Activated T-helper 17 cell treated with anti-CD3 and anti-CD28 coated beads, Interleukin-2, amount 50 U/mL, for 72 hours (primary cell): Measurements from ENCODE around the gene AJAP1. TPM values are rescaled to one million over a fixed set of nuclear protein-coding genes. Genes with fewer than 3 reads are reported as not detected.

Experiments used
- ATAC-seq: fragments of 150-1000 bp; cut with Tn5 transposase; replicated peaks from 2 replicates; pipeline ENCODE4 v1.10.0; 2021; ENCODE audit warnings: mild to moderate bottlenecking, moderate library complexity
- H3K27ac Mint-ChIP-seq: one replicate; pipeline ENCODE4 v1.8.0; 2022; ENCODE audit warnings: mixed read lengths
- H3K27me3 Mint-ChIP-seq: one replicate; pipeline ENCODE4 v1.8.0; 2022; ENCODE audit warnings: mixed read lengths
- H3K36me3 Mint-ChIP-seq: one replicate; pipeline ENCODE4 v1.8.0; 2022; ENCODE audit warnings: low read depth, mild to moderate bottlenecking, mixed read lengths
- H3K4me1 Mint-ChIP-seq: one replicate; pipeline ENCODE4 v1.8.0; 2022; ENCODE audit warnings: mixed read lengths
- H3K4me3 Mint-ChIP-seq: one replicate; pipeline ENCODE4 v1.8.0; 2022; ENCODE audit warnings: mild to moderate bottlenecking, mixed read lengths
- H3K9me3 Mint-ChIP-seq: one replicate; pipeline ENCODE4 v1.8.0; 2022; ENCODE audit warnings: mixed read lengths
- total RNA-seq, 2 donors: library from RNA; stranded (reverse); gene quantifications; one replicate each; pipeline ENCODE4 v1.2.3, GENCODE V29; 2022

AJAP1 gene
- total RNA-seq, 2 donors from 2014 or later: not detected

- Mint-ChIP-seq H3K36me3 (no peaks in the 10 kb centered on the region), H3K27me3 (peaks cover 10% of the 10 kb centered on the region), H3K27ac (no peak overlapping the region), H3K9me3 (peaks cover 5% of the 10 kb centered on the region), H3K4me1 (no peaks in the 10 kb centered on the region), H3K4me3 (no peak overlapping the region)
- no peak for ATAC-seq
Observed at GRCh38 chr1:4674676-4675075, 20.3 kb downstream of the AJAP1 start.

- Mint-ChIP-seq H3K4me1 (no peaks in the 10 kb centered on the region), H3K27ac (no peak overlapping the region), H3K27me3 (peaks cover 10% of the 10 kb centered on the region), H3K9me3 (peaks cover 5% of the 10 kb centered on the region), H3K4me3 (no peak overlapping the region), H3K36me3 (no peaks in the 10 kb centered on the region)
- ATAC-seq: no peak
Observed at GRCh38 chr1:4675454-4676186, 21.2 kb downstream of the AJAP1 start.

- no peak overlapping the region for H3K27ac Mint-ChIP-seq
- no peak overlapping the region for H3K4me3 Mint-ChIP-seq
- no peaks in the 10 kb centered on the region for H3K36me3 Mint-ChIP-seq
- peaks cover 9% of the 10 kb centered on the region for H3K9me3 Mint-ChIP-seq
- no peaks in the 10 kb centered on the region for H3K4me1 Mint-ChIP-seq
- ATAC-seq: no peak
- peaks cover 13% of the 10 kb centered on the region for H3K27me3 Mint-ChIP-seq
Observed at GRCh38 chr1:4676253-4676652, 21.8 kb downstream of the AJAP1 start.

GRCh38 chr1:4677608-4678007, 23.2 kb downstream of the AJAP1 start:
- Mint-ChIP-seq H3K4me3 (no peak overlapping the region), H3K27ac (no peak overlapping the region), H3K36me3 (no peaks in the 10 kb centered on the region), H3K4me1 (no peaks in the 10 kb centered on the region), H3K27me3 (peaks cover 12% of the 10 kb centered on the region), H3K9me3 (peaks cover 9% of the 10 kb centered on the region)
- ATAC-seq: no peak

- H3K27me3 Mint-ChIP-seq: peaks cover 10% of the 10 kb centered on the region
Observed at GRCh38 chr1:4678066-4678717, 23.8 kb downstream of the AJAP1 start.

GRCh38 chr1:4681026-4681425, 26.6 kb downstream of the AJAP1 start:
- no peaks in the 10 kb centered on the region for H3K36me3 Mint-ChIP-seq
- H3K4me3 Mint-ChIP-seq: no peak overlapping the region
- peaks cover 23% of the 10 kb centered on the region for H3K27me3 Mint-ChIP-seq
- H3K9me3 Mint-ChIP-seq: peaks cover 9% of the 10 kb centered on the region
- no peak overlapping the region for H3K27ac Mint-ChIP-seq
- no peaks in the 10 kb centered on the region for H3K4me1 Mint-ChIP-seq
- no peak for ATAC-seq

More at GRCh38 chr1:4678066-4678717, 23.8 kb downstream of the AJAP1 start:
- ATAC-seq: no peak
- peaks cover 9% of the 10 kb centered on the region for H3K9me3 Mint-ChIP-seq
- H3K27ac Mint-ChIP-seq: no peak overlapping the region
- H3K36me3 Mint-ChIP-seq: no peaks in the 10 kb centered on the region
- no peak overlapping the region for H3K4me3 Mint-ChIP-seq
- H3K4me1 Mint-ChIP-seq: no peaks in the 10 kb centered on the region

GRCh38 chr1:4682607-4683220, 28.3 kb downstream of the AJAP1 start:
- H3K36me3 Mint-ChIP-seq: no peaks in the 10 kb centered on the region
- H3K4me3 Mint-ChIP-seq: no peak overlapping the region
- H3K27me3 Mint-ChIP-seq: peaks cover 30% of the 10 kb centered on the region
- no peak overlapping the region for H3K27ac Mint-ChIP-seq
- no peak for ATAC-seq
- H3K9me3 Mint-ChIP-seq: peaks cover 9% of the 10 kb centered on the region
- no peaks in the 10 kb centered on the region for H3K4me1 Mint-ChIP-seq

- no peak for ATAC-seq
- Mint-ChIP-seq H3K9me3 (peaks cover 4% of the 10 kb centered on the region), H3K4me1 (no peaks in the 10 kb centered on the region), H3K4me3 (no peak overlapping the region), H3K36me3 (no peaks in the 10 kb centered on the region), H3K27ac (no peak overlapping the region), H3K27me3 (peaks cover 30% of the 10 kb centered on the region)
Observed at GRCh38 chr1:4684136-4684535, 29.7 kb downstream of the AJAP1 start.

DNA sequence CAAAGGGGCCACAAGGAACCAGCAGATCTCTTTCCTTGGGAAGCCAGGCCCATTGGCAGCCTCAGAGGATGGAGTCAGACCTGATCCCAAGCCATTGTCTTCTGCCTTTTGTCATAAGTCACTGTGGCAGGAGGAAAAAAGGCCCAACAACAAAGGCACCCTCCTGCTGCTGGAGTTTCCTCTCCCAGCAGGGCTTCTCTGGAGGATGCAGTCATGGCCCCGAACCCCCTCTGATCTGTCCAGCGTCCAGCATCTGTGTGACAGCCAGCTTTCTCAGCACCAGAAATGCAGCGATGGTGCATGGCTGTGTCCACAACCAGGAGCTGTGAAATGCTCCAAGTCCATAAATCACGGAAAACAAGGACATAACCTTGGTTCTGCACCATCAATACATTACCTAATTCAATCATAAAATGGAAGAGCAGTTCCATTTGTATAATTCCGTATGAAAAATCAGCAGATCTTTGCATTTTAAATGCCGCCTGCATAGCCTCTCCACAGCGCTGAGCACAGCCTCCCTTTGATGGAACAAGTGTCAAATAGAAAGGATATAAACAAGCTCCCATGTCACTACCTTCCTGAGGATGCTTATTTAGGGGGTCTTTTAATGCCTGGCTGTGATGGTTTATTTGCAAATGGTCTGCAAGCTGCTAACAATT, 30.6 kb downstream of the AJAP1 start:
- peaks cover 4% of the 10 kb centered on the region for H3K9me3 Mint-ChIP-seq
- no peak for ATAC-seq
- H3K4me3 Mint-ChIP-seq: no peak overlapping the region
- peaks cover 30% of the 10 kb centered on the region for H3K27me3 Mint-ChIP-seq
- H3K36me3 Mint-ChIP-seq: no peaks in the 10 kb centered on the region
- H3K4me1 Mint-ChIP-seq: no peaks in the 10 kb centered on the region
- H3K27ac Mint-ChIP-seq: no peak overlapping the region

DNA sequence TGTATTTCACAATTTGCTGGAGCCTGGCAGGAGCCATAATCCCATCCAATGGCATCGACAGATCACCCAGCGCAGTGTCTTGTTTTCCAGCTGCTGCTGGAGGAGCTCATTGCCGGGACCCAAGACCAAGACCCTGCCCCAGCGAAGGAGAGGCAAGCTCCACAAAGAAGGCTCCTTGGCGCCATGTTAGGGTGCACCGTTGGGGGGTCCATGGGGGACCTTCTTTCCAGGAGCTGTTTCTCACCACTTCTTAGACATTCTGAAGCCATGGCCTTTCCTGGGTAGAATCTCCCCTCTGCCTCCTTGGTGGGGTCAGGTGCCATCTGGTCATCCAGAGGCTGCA, 31.1 kb downstream of the AJAP1 start:
- Mint-ChIP-seq H3K4me3 (no peak overlapping the region), H3K36me3 (no peaks in the 10 kb centered on the region), H3K4me1 (no peaks in the 10 kb centered on the region), H3K27me3 (peaks cover 30% of the 10 kb centered on the region), H3K27ac (no peak overlapping the region), H3K9me3 (peaks cover 4% of the 10 kb centered on the region)
- no peak for ATAC-seq

DNA sequence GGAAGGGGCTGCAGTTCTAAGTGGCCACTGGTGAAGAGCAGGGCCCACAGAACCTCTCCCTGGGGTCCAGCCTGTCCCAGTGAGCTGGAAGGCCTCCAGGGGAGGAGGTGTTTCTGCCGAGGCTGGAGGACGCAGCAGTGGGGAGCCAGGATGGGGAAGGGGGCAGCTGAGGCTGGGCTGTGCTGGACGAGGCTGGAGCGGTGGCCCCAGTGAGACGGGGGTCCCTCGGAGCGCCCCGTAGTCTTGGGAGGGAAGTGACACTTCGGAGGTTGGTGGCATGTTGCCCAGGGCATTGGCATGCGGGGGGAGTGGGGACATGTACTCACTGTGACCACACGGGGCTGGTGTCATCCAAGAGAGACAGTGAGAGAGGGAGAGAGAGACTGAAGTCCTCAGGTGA, 33.5 kb downstream of the AJAP1 start:
- Mint-ChIP-seq H3K27ac (no peak overlapping the region), H3K27me3 (peaks cover 27% of the 10 kb centered on the region), H3K9me3 (no peaks in the 10 kb centered on the region), H3K4me3 (no peak overlapping the region), H3K4me1 (no peaks in the 10 kb centered on the region), H3K36me3 (no peaks in the 10 kb centered on the region)
- no peak for ATAC-seq

DNA sequence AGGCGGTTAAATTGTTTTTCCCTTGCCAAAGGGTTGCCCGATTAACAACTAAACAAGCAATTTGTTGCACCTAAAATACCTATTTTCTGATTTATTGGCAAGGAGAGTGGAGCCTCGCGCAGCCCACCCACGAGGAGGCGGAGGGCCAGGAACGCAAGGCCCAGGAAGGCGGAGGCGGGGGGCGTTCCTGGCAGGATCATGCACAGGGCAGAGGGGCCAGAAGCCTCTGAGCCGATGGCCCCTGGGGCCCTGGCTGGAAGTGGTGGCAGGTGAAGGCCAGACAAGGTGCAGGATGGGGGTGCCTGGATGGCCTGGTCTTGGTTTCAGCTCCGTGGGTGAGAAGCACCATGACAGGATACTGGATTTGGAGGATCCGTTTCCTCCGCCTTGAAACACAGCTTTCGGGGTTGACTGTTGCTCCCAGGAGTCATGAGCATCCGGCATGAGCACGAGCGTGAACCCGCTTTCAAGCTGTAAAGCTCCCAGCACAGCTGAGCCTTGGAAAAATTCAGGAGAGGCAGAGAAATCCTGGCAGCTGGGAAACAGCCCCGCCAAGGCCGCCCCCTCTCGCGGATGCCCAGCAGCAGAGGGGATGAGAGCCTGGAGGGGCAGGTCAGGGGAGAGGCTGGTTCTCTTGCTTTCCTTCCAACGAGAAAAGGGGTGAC, 35.0 kb downstream of the AJAP1 start:
- Mint-ChIP-seq H3K27ac (no peak overlapping the region), H3K4me1 (no peaks in the 10 kb centered on the region), H3K27me3 (peaks cover 20% of the 10 kb centered on the region), H3K9me3 (no peaks in the 10 kb centered on the region), H3K4me3 (no peak overlapping the region), H3K36me3 (no peaks in the 10 kb centered on the region)
- no peak for ATAC-seq

GRCh38 chr1:4689941-4690635, 35.7 kb downstream of the AJAP1 start:
- no peak overlapping the region for H3K4me3 Mint-ChIP-seq
- no peaks in the 10 kb centered on the region for H3K4me1 Mint-ChIP-seq
- H3K36me3 Mint-ChIP-seq: no peaks in the 10 kb centered on the region

More at GRCh38 chr1:4689941-4690635, 35.7 kb downstream of the AJAP1 start:
- H3K9me3 Mint-ChIP-seq: no peaks in the 10 kb centered on the region
- no peak overlapping the region for H3K27ac Mint-ChIP-seq
- H3K27me3 Mint-ChIP-seq: peaks cover 17% of the 10 kb centered on the region
- no peak for ATAC-seq
